Mammary epithelial cell (primary cell): Measurements from ENCODE around the gene GREM1.

Source experiments
- EZH2 ChIP-seq: IDR thresholded peaks from 2 replicates; pipeline ENCODE4 v1.6.1; 2012; ENCODE audit warnings: low read length, inconsistent platforms, borderline replicate concordance
- TF ChIP-seq, protein P1 (sequence below), 2 donors: IDR thresholded peaks in 1 of 2; conservative IDR thresholded peaks in 1 of 2; 2 replicates each; pipeline ENCODE4 v1.5.1; 2011 to 2012; ENCODE audit warnings: inconsistent platforms in 2 of 2, low read length in 2 of 2, mild to moderate bottlenecking in 2 of 2, control low read depth in 1 of 2, low read depth in 1 of 2; ENCODE audit not compliant: insufficient read depth in 1 of 2; ENCODE audit errors: extremely low read depth in 1 of 2

DNA sequence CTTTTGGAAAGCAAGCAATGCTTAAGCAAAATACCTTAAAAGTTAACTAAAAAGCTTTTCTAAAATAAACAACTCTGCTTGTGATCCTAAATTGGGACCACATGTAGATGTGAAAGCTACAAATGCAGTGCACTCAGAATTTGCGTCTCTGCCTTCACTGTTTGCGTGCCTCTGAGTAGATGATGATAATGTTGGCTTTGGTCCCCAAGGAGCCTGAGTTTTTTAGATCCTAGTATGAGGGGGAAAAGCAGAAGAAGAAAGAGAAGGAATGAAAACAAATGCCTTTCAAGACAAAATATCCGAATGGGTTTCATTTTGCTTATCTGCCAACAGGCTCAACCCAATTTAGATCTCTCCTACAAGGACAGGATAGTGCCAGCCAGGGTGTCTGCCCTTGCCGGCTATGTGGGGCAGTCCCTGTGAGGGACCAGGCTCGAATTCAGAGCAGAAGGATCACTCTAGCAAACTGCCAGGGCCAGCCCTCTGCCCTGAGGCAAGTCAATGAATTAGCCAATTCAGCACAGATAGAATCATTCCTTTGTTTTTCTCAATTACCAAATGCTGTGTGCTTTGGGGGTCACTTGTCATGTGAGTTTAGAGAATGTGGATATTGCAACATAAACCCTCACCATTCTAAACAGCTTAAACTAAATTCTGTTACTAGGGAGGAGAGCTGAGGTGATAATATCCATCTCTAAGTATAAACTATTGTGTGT lies 47.8 kb upstream of the GREM1 start:
- TF ChIP-seq, protein P1, sequence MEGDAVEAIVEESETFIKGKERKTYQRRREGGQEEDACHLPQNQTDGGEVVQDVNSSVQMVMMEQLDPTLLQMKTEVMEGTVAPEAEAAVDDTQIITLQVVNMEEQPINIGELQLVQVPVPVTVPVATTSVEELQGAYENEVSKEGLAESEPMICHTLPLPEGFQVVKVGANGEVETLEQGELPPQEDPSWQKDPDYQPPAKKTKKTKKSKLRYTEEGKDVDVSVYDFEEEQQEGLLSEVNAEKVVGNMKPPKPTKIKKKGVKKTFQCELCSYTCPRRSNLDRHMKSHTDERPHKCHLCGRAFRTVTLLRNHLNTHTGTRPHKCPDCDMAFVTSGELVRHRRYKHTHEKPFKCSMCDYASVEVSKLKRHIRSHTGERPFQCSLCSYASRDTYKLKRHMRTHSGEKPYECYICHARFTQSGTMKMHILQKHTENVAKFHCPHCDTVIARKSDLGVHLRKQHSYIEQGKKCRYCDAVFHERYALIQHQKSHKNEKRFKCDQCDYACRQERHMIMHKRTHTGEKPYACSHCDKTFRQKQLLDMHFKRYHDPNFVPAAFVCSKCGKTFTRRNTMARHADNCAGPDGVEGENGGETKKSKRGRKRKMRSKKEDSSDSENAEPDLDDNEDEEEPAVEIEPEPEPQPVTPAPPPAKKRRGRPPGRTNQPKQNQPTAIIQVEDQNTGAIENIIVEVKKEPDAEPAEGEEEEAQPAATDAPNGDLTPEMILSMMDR (conservative IDR thresholded peaks at IDR 0.05 in 1 of 2, IDR thresholded peaks at IDR 0.05 in 1 of 2; ENCODE audit: extremely low read depth in 1 of 2, insufficient read depth in 1 of 2, low read depth in 1 of 2, low read length in 2 of 2) = no peak
- TF ChIP-seq EZH2 = no peak
